Mesenchymal stem cell (in vitro differentiated cells and primary cell): ENCODE results near the gene BCL2L2.

ENCODE experiments used
- DNase-seq: peaks from one replicate; pipeline ENCODE4 v3.0.0-alpha.2; 2013
- H2AFZ ChIP-seq: one replicate; pipeline ENCODE4 v1.6.1; 2013; ENCODE audit warnings: low read depth, mild to moderate bottlenecking, control low read depth, inconsistent platforms, low read length, moderate library complexity
- H2AK5ac ChIP-seq: 2 replicates; pipeline ENCODE4 v1.6.1; 2013; ENCODE audit warnings: low read length, moderate library complexity, mild to moderate bottlenecking, inconsistent platforms; ENCODE audit not compliant: severe bottlenecking
- H2BK120ac ChIP-seq: one replicate; pipeline ENCODE4 v1.6.1; 2013; ENCODE audit warnings: low read depth, mild to moderate bottlenecking, inconsistent platforms, low read length, moderate library complexity
- H2BK12ac ChIP-seq, 2 experiments: one replicate each; pipeline ENCODE4 v1.6.1; 2013; ENCODE audit warnings: inconsistent platforms in 2 of 2, low read length in 2 of 2, mild to moderate bottlenecking in 2 of 2, moderate library complexity in 2 of 2, control low read depth in 1 of 2
- H2BK15ac ChIP-seq: one replicate; pipeline ENCODE4 v1.6.1; 2013; ENCODE audit warnings: mild to moderate bottlenecking, low read depth, inconsistent platforms; ENCODE audit not compliant: poor library complexity, severe bottlenecking
- H2BK5ac ChIP-seq: 2 replicates; pipeline ENCODE4 v1.6.1; 2013; ENCODE audit warnings: low read depth, mild to moderate bottlenecking, low read length, control low read depth, inconsistent platforms; ENCODE audit not compliant: poor library complexity, severe bottlenecking
- H3K14ac ChIP-seq, 2 experiments: one replicate each; pipeline ENCODE4 v1.6.1; 2013; ENCODE audit warnings: inconsistent platforms in 2 of 2, low read length in 2 of 2, control low read depth in 1 of 2, mild to moderate bottlenecking in 1 of 2, moderate library complexity in 1 of 2
- H3K18ac ChIP-seq, 2 experiments: one replicate each; pipeline ENCODE4 v1.6.1; 2013; ENCODE audit warnings: inconsistent platforms in 2 of 2, low read length in 2 of 2, control low read depth in 1 of 2, low read depth in 1 of 2, mild to moderate bottlenecking in 1 of 2
- H3K23ac ChIP-seq, 2 experiments: one replicate each; pipeline ENCODE4 v1.6.1; 2013; ENCODE audit warnings: inconsistent platforms in 2 of 2, low read length in 2 of 2, mild to moderate bottlenecking in 2 of 2, moderate library complexity in 2 of 2, control low read depth in 1 of 2
- H3K27ac ChIP-seq: 2 replicates; pipeline ENCODE4 v1.5.1; 2013; ENCODE audit warnings: mild to moderate bottlenecking, moderate library complexity, low read length, control low read depth, inconsistent platforms; ENCODE audit not compliant: poor library complexity, severe bottlenecking
- H3K27me3 ChIP-seq, 2 experiments: 2 replicates each; pipeline versions ENCODE4 v1.6.1 to v1.7.0; 2013; ENCODE audit warnings: low read length in 2 of 2, mild to moderate bottlenecking in 2 of 2, moderate library complexity in 2 of 2, control low read depth in 1 of 2, inconsistent platforms in 1 of 2; ENCODE audit not compliant: control insufficient read depth in 1 of 2, insufficient read depth in 1 of 2
- H3K36me3 ChIP-seq, 2 experiments: 2 replicates each; pipeline versions ENCODE4 v1.6.1 to v1.7.0; 2013; ENCODE audit warnings: low read length in 2 of 2, control low read depth in 1 of 2, inconsistent platforms in 1 of 2, low read depth in 1 of 2, mild to moderate bottlenecking in 1 of 2; ENCODE audit not compliant: insufficient read depth in 2 of 2, control insufficient read depth in 1 of 2
- H3K4ac ChIP-seq, 2 experiments: one replicate each; pipeline ENCODE4 v1.6.1; 2013; ENCODE audit warnings: inconsistent platforms in 2 of 2, low read length in 2 of 2, mild to moderate bottlenecking in 2 of 2, moderate library complexity in 2 of 2, control low read depth in 1 of 2, low read depth in 1 of 2
- H3K4me1 ChIP-seq: 2 replicates; pipeline ENCODE4 v1.6.1; 2013; ENCODE audit warnings: low read depth, low read length, control low read depth; ENCODE audit not compliant: control insufficient read depth, insufficient read depth
- H3K4me2 ChIP-seq: 2 replicates; pipeline ENCODE4 v1.6.1; 2013; ENCODE audit warnings: low read length, mild to moderate bottlenecking, inconsistent platforms; ENCODE audit not compliant: poor library complexity, severe bottlenecking
- H3K4me3 ChIP-seq, 2 experiments: 2 replicates each; pipeline versions ENCODE4 v1.5.1 to v1.7.0; 2013; ENCODE audit warnings: low read length in 2 of 2, mild to moderate bottlenecking in 2 of 2, control low read depth in 1 of 2, low read depth in 1 of 2; ENCODE audit not compliant: insufficient read depth in 1 of 2
- H3K79me1 ChIP-seq: replicated peaks from 2 replicates; pipeline ENCODE4 v1.6.1; 2013; ENCODE audit warnings: mild to moderate bottlenecking, control low read depth, low read length, inconsistent platforms; ENCODE audit not compliant: poor library complexity, severe bottlenecking
- H3K9ac ChIP-seq: 2 replicates; pipeline ENCODE4 v1.7.0; 2013; ENCODE audit warnings: mild to moderate bottlenecking, low read length, moderate library complexity
- H3K9me3 ChIP-seq: 2 replicates; pipeline ENCODE4 v1.7.0; 2013; ENCODE audit warnings: mild to moderate bottlenecking, low read length; ENCODE audit not compliant: control insufficient read depth
- H4K8ac ChIP-seq: one replicate; pipeline ENCODE4 v1.6.1; 2013; ENCODE audit warnings: inconsistent platforms, mild to moderate bottlenecking, low read length, moderate library complexity
- H4K91ac ChIP-seq: one replicate; pipeline ENCODE4 v1.6.1; 2013; ENCODE audit warnings: mild to moderate bottlenecking, low read length, inconsistent platforms
- WGBS: methylation state at CpG from one replicate; pipeline ENCODE4 v1.1.7; 2013; ENCODE audit warnings: mixed read lengths; 5-methylcytosine and 5-hydroxymethylcytosine counted together

BCL2L2 gene

GRCh38 chr14:23320584-23321571 lies 14.2 kb downstream of the BCL2L2 start, which contains the start of gene PABPN1:
Gene PABPN1, plus strand, starts transcription at chr14:23321457. Its CDS starts 13 bp downstream, at chr14:23321470.
- Histone ChIP-seq H3K27me3 (no peaks in the 10 kb centered on the region), H2AFZ (peak within 1 kb of the TSS; percentile 73), H4K8ac (peak within 1 kb of the TSS; percentile 97), H2BK5ac (peak within 1 kb of the TSS; percentile 89), H3K14ac (peak within 1 kb of the TSS; percentile 48 to 50), H3K9me3 (no peaks in the 10 kb centered on the region), H3K4ac (peak within 1 kb of the TSS; percentile 75 to 95), H3K27ac (peak within 1 kb of the TSS; percentile 87), H2AK5ac (peak within 1 kb of the TSS; percentile 83), H3K36me3 (peaks cover 31 to 60% of the 10 kb centered on the region in 2 experiments), H3K23ac (peak within 1 kb of the TSS in 1 of 2 experiments; percentile 14), H4K91ac (peak within 1 kb of the TSS; percentile 89), H3K9ac (peak within 1 kb of the TSS; percentile 97), H3K4me2 (peak within 1 kb of the TSS; percentile 71), H3K4me1 (peaks cover 16% of the 10 kb centered on the region), H2BK15ac (peak within 1 kb of the TSS; percentile 95), H3K79me1 (peaks cover 14% of the 10 kb centered on the region), H3K4me3 (peak within 1 kb of the TSS; percentile 77 to 93), H2BK120ac (peak within 1 kb of the TSS; percentile 88), H3K18ac (peak within 1 kb of the TSS; percentile 92 to 96), H2BK12ac (no peak within 1 kb of the TSS)
- 8% methylated on average over 54 of the region's 63 CpGs for WGBS
- peak; percentile 100 for DNase-seq

GRCh38 chr14:23321572-23322547 lies 15.2 kb downstream of the BCL2L2 start:
- WGBS, result 0% methylated on average over 48 of the region's 64 CpGs
- Histone ChIP-seq H2AK5ac (peak overlapping the region; percentile 36), H3K36me3 (peaks cover 36 to 62% of the 10 kb centered on the region in 2 experiments), H3K9me3 (no peaks in the 10 kb centered on the region), H4K91ac (peak overlapping the region; percentile 87), H4K8ac (peak overlapping the region; percentile 96), H3K79me1 (peaks cover 12% of the 10 kb centered on the region), H3K23ac (peak overlapping the region in 1 of 2 experiments; percentile 14), H3K27me3 (no peaks in the 10 kb centered on the region), H3K4me3 (peak overlapping the region; percentile 77 to 93), H2AFZ (no peak overlapping the region), H3K18ac (peak overlapping the region; percentile 92 to 96), H3K4ac (peak overlapping the region; percentile 75 to 95), H3K27ac (peak overlapping the region; percentile 79), H2BK5ac (peak overlapping the region; percentile 89), H2BK12ac (no peak overlapping the region), H2BK15ac (peak overlapping the region; percentile 95), H3K14ac (peak overlapping the region; percentile 48 to 50), H2BK120ac (peak overlapping the region; percentile 88), H3K4me1 (peaks cover 13% of the 10 kb centered on the region), H3K9ac (peak overlapping the region; percentile 97), H3K4me2 (peak overlapping the region; percentile 71)
- peak; percentile 64 for DNase-seq

- Histone ChIP-seq H3K4me2 (peak overlapping the region; percentile 71), H2AK5ac (no peak overlapping the region), H3K79me1 (peaks cover 11% of the 10 kb centered on the region), H2BK5ac (no peak overlapping the region), H2BK12ac (no peak overlapping the region), H3K36me3 (peaks cover 33 to 52% of the 10 kb centered on the region in 2 experiments), H3K27me3 (no peaks in the 10 kb centered on the region), H3K9ac (peak overlapping the region; percentile 97), H3K27ac (no peak overlapping the region), H2BK120ac (no peak overlapping the region), H4K91ac (no peak overlapping the region), H3K23ac (peak overlapping the region in 1 of 2 experiments; percentile 54), H2BK15ac (no peak overlapping the region), H3K18ac (no peak overlapping the region), H4K8ac (no peak overlapping the region), H3K4ac (no peak overlapping the region), H2AFZ (no peak overlapping the region), H3K4me3 (peak overlapping the region; percentile 77 to 93), H3K4me1 (peaks cover 13% of the 10 kb centered on the region), H3K9me3 (no peaks in the 10 kb centered on the region), H3K14ac (no peak overlapping the region)
- WGBS, result 59% methylated on average over 9 of the region's 10 CpGs
- no peak for DNase-seq
Observed at GRCh38 chr14:23322568-23323517, 16.2 kb downstream of the BCL2L2 start.
